Liver (tissue), 9 donors: ENCODE results near the gene QKI. TPM values are rescaled to one million over a fixed set of nuclear protein-coding genes. Genes with fewer than 3 reads are reported as not detected.

ENCODE experiments used
- DNase-seq: peaks from one replicate; pipeline ENCODE4 v3.0.0-alpha.2; 2017; ENCODE audit warnings: low spot score
- H3K27ac ChIP-seq, 2 donors: one replicate each; pipeline ENCODE4 v1.7.0; 2013; ENCODE audit warnings: inconsistent platforms in 2 of 2, low read length in 2 of 2, control low read depth in 1 of 2, low read depth in 1 of 2, mild to moderate bottlenecking in 1 of 2
- H3K27me3 ChIP-seq, 4 donors: one replicate each; pipeline versions ENCODE4 v1.6.1 to v1.7.0; 2013; ENCODE audit warnings: low read length in 3 of 4, inconsistent platforms in 1 of 4, mild to moderate bottlenecking in 1 of 4, moderate library complexity in 1 of 4; ENCODE audit not compliant: control insufficient read depth in 4 of 4, insufficient read depth in 4 of 4
- H3K36me3 ChIP-seq, 4 donors: one replicate each; pipeline versions ENCODE4 v1.6.1 to v1.7.0; 2013; ENCODE audit warnings: low read length in 3 of 4, mild to moderate bottlenecking in 3 of 4, low read depth in 1 of 4, moderate library complexity in 1 of 4; ENCODE audit not compliant: control insufficient read depth in 4 of 4, insufficient read depth in 3 of 4
- H3K4me1 ChIP-seq, 4 donors: one replicate each; pipeline versions ENCODE4 v1.6.1 to v1.7.0; 2013; ENCODE audit warnings: low read length in 3 of 4, mild to moderate bottlenecking in 3 of 4, moderate library complexity in 1 of 4; ENCODE audit not compliant: control insufficient read depth in 4 of 4, insufficient read depth in 4 of 4
- H3K4me3 ChIP-seq, 3 donors: one replicate each; pipeline versions ENCODE4 v1.6.1 to v1.7.0; 2013; ENCODE audit warnings: low read length in 3 of 3, control low read depth in 1 of 3, low read depth in 1 of 3, mild to moderate bottlenecking in 1 of 3
- H3K9ac ChIP-seq, 2 donors: one replicate each; pipeline ENCODE4 v1.7.0; 2013; ENCODE audit warnings: low read length in 2 of 2, mild to moderate bottlenecking in 2 of 2, moderate library complexity in 2 of 2, control low read depth in 1 of 2, low read depth in 1 of 2
- H3K9me3 ChIP-seq, 4 donors: one replicate each; pipeline versions ENCODE4 v1.6.1 to v1.7.0; 2013; ENCODE audit warnings: low read length in 3 of 4; ENCODE audit not compliant: control insufficient read depth in 4 of 4
- EGR1 ChIP-seq, 2 donors: IDR thresholded peaks; 2 replicates each; pipeline ENCODE4 v1.6.1; 2016 to 2018; ENCODE audit warnings: antibody characterized with exemption in 2 of 2, low read depth in 2 of 2
- GABPA ChIP-seq, 2 donors: IDR thresholded peaks in 1 of 2; conservative IDR thresholded peaks in 1 of 2; 2 replicates each; pipeline ENCODE4 v1.6.1; 2016; ENCODE audit warnings: antibody characterized with exemption in 2 of 2, mild to moderate bottlenecking in 1 of 2, moderate library complexity in 1 of 2
- HNF4A ChIP-seq, 2 donors: conservative IDR thresholded peaks; 2 replicates each; pipeline ENCODE4 v1.6.1; 2016; ENCODE audit warnings: antibody characterized with exemption in 2 of 2, mild to moderate bottlenecking in 2 of 2
- HNF4G ChIP-seq: IDR thresholded peaks from 2 replicates; pipeline ENCODE4 v1.6.1; 2016; ENCODE audit warnings: antibody characterized with exemption
- MAX ChIP-seq: IDR thresholded peaks from 2 replicates; pipeline ENCODE4 v1.6.1; 2016; ENCODE audit warnings: antibody characterized with exemption
- NR2F2 ChIP-seq: IDR thresholded peaks from 2 replicates; pipeline ENCODE4 v1.6.1; 2016; ENCODE audit warnings: antibody characterized with exemption
- REST ChIP-seq: IDR thresholded peaks from 2 replicates; pipeline ENCODE4 v1.6.1; 2016; ENCODE audit warnings: antibody characterized with exemption, mild to moderate bottlenecking
- RXRA ChIP-seq, 2 donors: IDR thresholded peaks; 2 replicates each; pipeline ENCODE4 v1.6.1; 2017 to 2018; ENCODE audit warnings: antibody characterized with exemption in 2 of 2, mild to moderate bottlenecking in 1 of 2
- SP1 ChIP-seq: IDR thresholded peaks from 2 replicates; pipeline ENCODE4 v1.6.1; 2018; ENCODE audit warnings: antibody characterized with exemption, mild to moderate bottlenecking
- YY1 ChIP-seq: IDR thresholded peaks from 2 replicates; pipeline ENCODE4 v1.6.1; 2016; ENCODE audit warnings: antibody characterized with exemption, mild to moderate bottlenecking
- ZBTB33 ChIP-seq: IDR thresholded peaks from 2 replicates; pipeline ENCODE4 v1.6.1; 2016; ENCODE audit warnings: antibody characterized with exemption
- WGBS: extraction: QIAGEN DNeasy Blood & Tissue Kit; methylation state at CpG from one replicate; pipeline ENCODE4 v1.1.7; 2013; 5-methylcytosine and 5-hydroxymethylcytosine counted together
- polyA plus RNA-seq, 2 donors: library from polyadenylated mRNA; stranded (reverse) in 1 of 2; unstranded in 1 of 2; fragments of 200-250 nt in 1 of 2; fragments of >200 nt in 1 of 2; fragmentation: Nextera tagmentation in 1 of 2; extraction: Ambion mirVana in 1 of 2; gene quantifications; one replicate each; pipeline versions ENCODE4 v1.2.1 to v1.2.3, GENCODE V29; 2013 to 2015
- total RNA-seq, 2 donors: library from RNA; depleted of rRNA; stranded (reverse); fragments of >200 nt; gene quantifications; one replicate each; pipeline ENCODE4 v1.2.3, GENCODE V29; 2014
- donor health status: healthy.
- donor health status: healthy.
- donor health status: healthy.
- donor health status: healthy.
- donor health status: healthy.

QKI gene
- total and polyA plus RNA-seq, 4 donors = 22.7 to 97.0 (median 56.3) TPM

- 84% methylated on average over 3 of the region's 3 CpGs for WGBS
- H3K9ac ChIP-seq = no peak overlapping the region
Measured at GRCh38 chr6:163564534-163564933, 150.0 kb downstream of the QKI start.

GRCh38 chr6:163565140-163565539 lies 150.6 kb downstream of the QKI start:
- TF ChIP-seq NR2F2 = no peak
- TF ChIP-seq HNF4G = no peak
- TF ChIP-seq REST = no peak
- TF ChIP-seq MAX = no peak
- Histone ChIP-seq H3K27ac (no peak overlapping the region), H3K36me3 (peaks cover 5 to 23% (median 18%) of the 10 kb centered on the region in 4 donors), H3K27me3 (no peaks in the 10 kb centered on the region), H3K4me3 (no peak overlapping the region), H3K9me3 (no peaks in the 10 kb centered on the region), H3K4me1 (peaks cover 0 to 2% (median 0%) of the 10 kb centered on the region in 4 donors), H3K9ac (no peak overlapping the region)
- 70% methylated on average over 4 of the region's 4 CpGs for whole genome bisulfite sequencing
- no peak for DNase-seq

More at GRCh38 chr6:163564534-163564933, 150.0 kb downstream of the QKI start:
- DNase-seq = no peak
- no peaks in the 10 kb centered on the region for H3K27me3 ChIP-seq
- H3K36me3 ChIP-seq = peaks cover 5 to 23% (median 18%) of the 10 kb centered on the region in 4 donors
- TF ChIP-seq YY1 (no peak), HNF4A (conservative IDR thresholded peaks at IDR 0.05) (peak in 1 of 2 donors; percentile 32)
- no peaks in the 10 kb centered on the region for H3K9me3 ChIP-seq
- H3K4me3 ChIP-seq = no peak overlapping the region
- no peak overlapping the region for H3K27ac ChIP-seq
- H3K4me1 ChIP-seq = no peaks in the 10 kb centered on the region

- Histone ChIP-seq H3K27me3 (no peaks in the 10 kb centered on the region), H3K4me3 (no peak overlapping the region), H3K9me3 (no peaks in the 10 kb centered on the region), H3K9ac (no peak overlapping the region), H3K36me3 (peaks cover 5 to 23% (median 18%) of the 10 kb centered on the region in 4 donors), H3K4me1 (peaks cover 0 to 8% (median 2%) of the 10 kb centered on the region in 4 donors), H3K27ac (no peak overlapping the region)
- 96% methylated on average over 1 of the region's 1 CpG for WGBS
- DNase-seq = no peak
- no peak for TF ChIP-seq SP1
- no peak for TF ChIP-seq GABPA (IDR thresholded peaks at IDR 0.05 in 1 of 2, conservative IDR thresholded peaks at IDR 0.05 in 1 of 2)
Measured at GRCh38 chr6:163566056-163566455, 151.5 kb downstream of the QKI start.

- 95% methylated on average over 4 of the region's 4 CpGs for whole genome bisulfite sequencing
- Histone ChIP-seq H3K27me3 (no peaks in the 10 kb centered on the region), H3K4me3 (no peak overlapping the region), H3K36me3 (peaks cover 4 to 23% (median 19%) of the 10 kb centered on the region in 4 donors), H3K27ac (no peak overlapping the region), H3K9ac (no peak overlapping the region), H3K9me3 (no peaks in the 10 kb centered on the region), H3K4me1 (peaks cover 0 to 8% (median 3%) of the 10 kb centered on the region in 4 donors)
- no peak for DNase-seq
- no peak for TF ChIP-seq MAX
- no peak for TF ChIP-seq HNF4A (conservative IDR thresholded peaks at IDR 0.05)
- no peak for TF ChIP-seq EGR1 (IDR thresholded peaks at IDR 0.05; ENCODE audit: low read depth in 2 of 2)
- no peak for TF ChIP-seq ZBTB33
- no peak for TF ChIP-seq HNF4G
- TF ChIP-seq REST = no peak
- no peak for TF ChIP-seq RXRA (IDR thresholded peaks at IDR 0.05)
Measured at GRCh38 chr6:163568275-163568674, 153.8 kb downstream of the QKI start.
